Measurements from ENCODE around the gene CAMKK1.
A peak's percentile ranks its signal among the peaks of the same experiment; 100 is the strongest.

CAMKK1 gene

DNA sequence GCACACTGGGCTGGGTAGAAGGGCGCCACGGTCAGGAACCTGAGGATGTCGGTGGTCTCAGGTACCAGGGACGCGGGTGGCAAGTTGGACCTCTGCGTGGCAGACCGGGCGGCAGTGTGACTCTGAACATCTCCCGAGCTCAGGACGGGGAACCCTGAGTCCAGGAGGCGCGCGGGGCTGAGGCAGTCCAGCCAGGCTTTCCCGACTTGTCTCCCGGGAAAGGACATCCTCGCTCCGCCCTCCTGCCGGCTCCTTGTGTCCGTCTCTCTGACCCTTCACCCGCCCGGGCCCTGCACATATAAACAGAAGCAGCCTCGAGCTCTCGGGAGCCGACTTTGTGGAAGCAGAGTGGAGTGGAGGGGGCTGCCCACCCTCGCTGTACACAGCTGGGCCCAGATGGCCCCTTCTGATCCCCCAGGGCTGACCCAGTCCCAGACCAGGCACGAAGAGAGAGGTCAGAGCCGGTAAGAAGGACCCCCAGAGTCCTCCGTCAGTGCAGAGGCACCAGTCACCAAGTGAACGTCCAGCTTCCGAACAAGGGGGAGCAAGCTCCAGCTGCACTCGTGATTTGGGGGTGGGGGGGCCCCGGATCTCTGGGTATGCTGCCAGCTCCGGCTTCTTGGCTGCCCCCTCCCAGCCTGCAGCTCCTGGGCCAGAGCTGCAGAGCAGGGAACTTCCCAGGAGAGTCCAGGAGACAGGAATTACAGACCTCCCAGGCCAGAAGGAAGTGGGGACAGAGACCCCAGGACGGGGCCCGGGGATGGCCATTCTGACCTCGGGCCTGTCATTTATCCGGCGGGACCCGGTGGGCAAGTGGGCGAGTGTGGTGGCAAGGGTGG lies 31.9 kb upstream of the CAMKK1 start:
- Histone ChIP-seq H3K18ac (ENCODE audit: low read depth in 1 of 2, low read length in 2 of 2) (peak overlapping the region; percentile 67 to 78), H3K4ac (ENCODE audit: low read depth in 1 of 2, low read length in 2 of 2) (peak overlapping the region; percentile 46 to 47), H2BK120ac (ENCODE audit: low read depth, low read length) (no peak overlapping the region), H3K14ac (ENCODE audit: low read length in 2 of 2) (peak overlapping the region in 1 of 2 experiments; percentile 86), H3K36me3 (ENCODE audit: control insufficient read depth in 1 of 2, insufficient read depth in 2 of 2, low read depth in 1 of 2, low read length in 2 of 2) (no peaks in the 10 kb centered on the region), H3K79me1 (replicated peaks; ENCODE audit: low read length, poor library complexity, severe bottlenecking) (no peaks in the 10 kb centered on the region), H3K4me2 (ENCODE audit: low read length, poor library complexity, severe bottlenecking) (no peak overlapping the region), H3K27me3 (ENCODE audit: control insufficient read depth in 1 of 2, insufficient read depth in 1 of 2, low read length in 2 of 2) (peaks cover 29% of the 10 kb centered on the region in 2 experiments), H3K4me1 (ENCODE audit: control insufficient read depth, insufficient read depth, low read depth, low read length) (peaks cover 15% of the 10 kb centered on the region), H3K27ac (ENCODE audit: low read length, poor library complexity, severe bottlenecking) (no peak overlapping the region), H4K8ac (ENCODE audit: low read length) (peak overlapping the region; percentile 92), H2BK5ac (ENCODE audit: low read depth, low read length, poor library complexity, severe bottlenecking) (no peak overlapping the region), H2AFZ (ENCODE audit: low read depth, low read length) (no peak overlapping the region), H3K9ac (ENCODE audit: low read length) (no peak overlapping the region), H3K23ac (ENCODE audit: low read length in 2 of 2) (no peak overlapping the region), H2BK15ac (ENCODE audit: low read depth, poor library complexity, severe bottlenecking) (peak overlapping the region; percentile 60), H3K4me3 (ENCODE audit: insufficient read depth in 1 of 2, low read depth in 1 of 2, low read length in 2 of 2) (no peak overlapping the region), H2BK12ac (ENCODE audit: low read length in 2 of 2) (peak overlapping the region; percentile 59 to 80), H2AK5ac (ENCODE audit: low read length, severe bottlenecking) (no peak overlapping the region), H4K91ac (ENCODE audit: low read length) (peak overlapping the region; percentile 92), H3K9me3 (ENCODE audit: control insufficient read depth, low read length) (no peaks in the 10 kb centered on the region)
- DNase-seq = peak; percentile 65
- WGBS = 52% methylated on average over 38 of the region's 40 CpGs

DNA sequence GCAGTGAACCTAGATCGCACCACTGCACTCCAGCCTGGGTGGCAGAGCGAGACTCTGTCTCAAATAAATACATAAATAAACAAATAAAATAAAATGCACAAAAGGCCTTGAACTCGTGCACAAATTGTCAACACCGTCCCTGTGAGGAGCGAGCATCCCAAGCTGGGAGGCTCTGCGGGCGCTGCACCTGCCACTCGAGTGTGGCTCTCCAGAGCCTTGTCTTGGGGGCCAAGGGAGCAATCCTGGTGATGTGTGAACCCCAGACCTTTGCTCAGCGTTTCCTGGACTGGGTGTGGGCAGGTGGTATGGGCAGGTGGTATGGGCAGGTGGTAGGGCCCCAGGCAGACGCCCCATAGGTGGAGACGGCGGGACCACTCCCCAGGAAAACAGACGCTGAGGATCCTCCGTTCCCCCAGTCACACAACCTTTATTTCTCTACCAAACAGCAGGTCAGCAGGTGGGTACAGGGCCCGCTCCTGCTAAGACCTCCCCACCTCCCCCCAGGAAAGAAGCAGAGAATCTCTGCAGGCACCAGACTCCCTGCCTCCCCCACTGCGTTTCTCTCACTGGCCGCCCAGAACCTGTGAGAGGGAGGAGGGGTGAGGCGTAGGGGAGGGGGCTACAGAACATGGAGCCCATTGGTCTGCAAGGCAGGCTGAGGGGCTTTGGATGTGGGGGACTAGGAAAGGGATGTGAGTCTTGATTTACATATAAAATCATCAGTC lies 30.8 kb upstream of the CAMKK1 start:
- H3K27ac ChIP-seq (ENCODE audit: low read length, poor library complexity, severe bottlenecking) = no peak overlapping the region

DNA sequence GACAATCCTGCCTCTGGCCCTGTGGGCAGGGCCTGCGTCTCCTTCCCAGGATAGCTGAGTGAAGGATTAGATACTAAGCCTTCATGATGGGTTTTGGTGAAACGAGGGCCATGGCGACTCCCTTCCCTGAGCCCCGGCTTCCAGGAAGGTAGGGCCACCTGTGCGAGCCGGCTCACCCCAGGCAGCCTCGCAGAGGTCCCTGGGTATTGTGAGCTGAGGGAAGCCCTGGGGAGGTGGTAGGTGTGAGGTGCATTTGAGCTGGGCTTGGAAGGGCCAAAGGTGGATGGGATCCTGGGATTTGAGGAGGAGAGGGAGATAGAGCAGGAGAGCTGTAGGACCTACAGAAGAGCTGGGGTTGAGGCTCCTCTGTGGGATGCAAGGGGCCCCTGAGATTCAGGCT lies 29.9 kb upstream of the CAMKK1 start:
- H3K9ac ChIP-seq (ENCODE audit: low read length) = no peak overlapping the region
- WGBS = 96% methylated on average over 7 of the region's 7 CpGs
- no peak overlapping the region for H3K27ac ChIP-seq (ENCODE audit: low read length, poor library complexity, severe bottlenecking)
- H3K9me3 ChIP-seq (ENCODE audit: control insufficient read depth, low read length) = no peaks in the 10 kb centered on the region
- H3K79me1 ChIP-seq (replicated peaks; ENCODE audit: low read length, poor library complexity, severe bottlenecking) = no peaks in the 10 kb centered on the region
- no peaks in the 10 kb centered on the region for H3K36me3 ChIP-seq (ENCODE audit: control insufficient read depth in 1 of 2, insufficient read depth in 2 of 2, low read depth in 1 of 2, low read length in 2 of 2)
- no peak overlapping the region for H2BK15ac ChIP-seq (ENCODE audit: low read depth, poor library complexity, severe bottlenecking)
- no peak overlapping the region for H2BK120ac ChIP-seq (ENCODE audit: low read depth, low read length)
- H3K18ac ChIP-seq (ENCODE audit: low read depth in 1 of 2, low read length in 2 of 2) = no peak overlapping the region
- H2BK12ac ChIP-seq (ENCODE audit: low read length in 2 of 2) = no peak overlapping the region
- H4K8ac ChIP-seq (ENCODE audit: low read length) = no peak overlapping the region
- H3K4me2 ChIP-seq (ENCODE audit: low read length, poor library complexity, severe bottlenecking) = no peak overlapping the region
- H3K27me3 ChIP-seq (ENCODE audit: control insufficient read depth in 1 of 2, insufficient read depth in 1 of 2, low read length in 2 of 2) = peaks cover 29% of the 10 kb centered on the region in 2 experiments
- H2AK5ac ChIP-seq (ENCODE audit: low read length, severe bottlenecking) = no peak overlapping the region
- no peak overlapping the region for H2BK5ac ChIP-seq (ENCODE audit: low read depth, low read length, poor library complexity, severe bottlenecking)
- no peak overlapping the region for H2AFZ ChIP-seq (ENCODE audit: low read depth, low read length)
- H3K23ac ChIP-seq (ENCODE audit: low read length in 2 of 2) = no peak overlapping the region
- no peak for DNase-seq
- H4K91ac ChIP-seq (ENCODE audit: low read length) = no peak overlapping the region
- H3K14ac ChIP-seq (ENCODE audit: low read length in 2 of 2) = no peak overlapping the region
- no peak overlapping the region for H3K4ac ChIP-seq (ENCODE audit: low read depth in 1 of 2, low read length in 2 of 2)
- H3K4me1 ChIP-seq (ENCODE audit: control insufficient read depth, insufficient read depth, low read depth, low read length) = peaks cover 14% of the 10 kb centered on the region
- no peak overlapping the region for H3K4me3 ChIP-seq (ENCODE audit: insufficient read depth in 1 of 2, low read depth in 1 of 2, low read length in 2 of 2)

More for the DNA sequence above, 30.8 kb upstream of the CAMKK1 start:
- peaks cover 29% of the 10 kb centered on the region in 2 experiments for H3K27me3 ChIP-seq (ENCODE audit: control insufficient read depth in 1 of 2, insufficient read depth in 1 of 2, low read length in 2 of 2)
- H2AK5ac ChIP-seq (ENCODE audit: low read length, severe bottlenecking) = no peak overlapping the region
- no peak overlapping the region for H2AFZ ChIP-seq (ENCODE audit: low read depth, low read length)
- H3K4me1 ChIP-seq (ENCODE audit: control insufficient read depth, insufficient read depth, low read depth, low read length) = peaks cover 15% of the 10 kb centered on the region
- H2BK15ac ChIP-seq (ENCODE audit: low read depth, poor library complexity, severe bottlenecking) = no peak overlapping the region
- 89% methylated on average over 17 of the region's 18 CpGs for whole genome bisulfite sequencing
- no peaks in the 10 kb centered on the region for H3K9me3 ChIP-seq (ENCODE audit: control insufficient read depth, low read length)
- peak overlapping the region in 1 of 2 experiments; percentile 28 for H3K18ac ChIP-seq (ENCODE audit: low read depth in 1 of 2, low read length in 2 of 2)
- H4K91ac ChIP-seq (ENCODE audit: low read length) = peak overlapping the region; percentile 29
- H3K9ac ChIP-seq (ENCODE audit: low read length) = no peak overlapping the region
- no peak for DNase-seq
- H2BK120ac ChIP-seq (ENCODE audit: low read depth, low read length) = no peak overlapping the region
- no peak overlapping the region for H3K4ac ChIP-seq (ENCODE audit: low read depth in 1 of 2, low read length in 2 of 2)
- H3K36me3 ChIP-seq (ENCODE audit: control insufficient read depth in 1 of 2, insufficient read depth in 2 of 2, low read depth in 1 of 2, low read length in 2 of 2) = no peaks in the 10 kb centered on the region
- no peak overlapping the region for H3K4me3 ChIP-seq (ENCODE audit: insufficient read depth in 1 of 2, low read depth in 1 of 2, low read length in 2 of 2)
- H3K14ac ChIP-seq (ENCODE audit: low read length in 2 of 2) = no peak overlapping the region
- H3K4me2 ChIP-seq (ENCODE audit: low read length, poor library complexity, severe bottlenecking) = no peak overlapping the region
- H2BK12ac ChIP-seq (ENCODE audit: low read length in 2 of 2) = peak overlapping the region in 1 of 2 experiments; percentile 54
- H3K23ac ChIP-seq (ENCODE audit: low read length in 2 of 2) = no peak overlapping the region
- peak overlapping the region; percentile 61 for H4K8ac ChIP-seq (ENCODE audit: low read length)
- no peak overlapping the region for H2BK5ac ChIP-seq (ENCODE audit: low read depth, low read length, poor library complexity, severe bottlenecking)
- H3K79me1 ChIP-seq (replicated peaks; ENCODE audit: low read length, poor library complexity, severe bottlenecking) = no peaks in the 10 kb centered on the region
